ENCODE data around the gene MRPS6.
A peak's percentile ranks its signal among the peaks of the same experiment; 100 is the strongest.

MRPS6 gene

GRCh38 chr21:34073032-34073748 lies at the start of gene MRPS6, which contains the start of gene SLC5A3:
Gene MRPS6, plus strand, starts transcription at chr21:34073578. Its CDS starts 123 bp downstream, at chr21:34073701.
Gene SLC5A3, plus strand, starts transcription at chr21:34073578. Its CDS starts 21,621 bp downstream, at chr21:34095199.
- Histone ChIP-seq H3K4me3 (replicated peaks; ENCODE audit: low read depth, low read length) (peak within 1 kb of the TSS; percentile 88), H3K27me3 (replicated peaks; ENCODE audit: control insufficient read depth, insufficient read depth, low read length) (no peaks in the 10 kb centered on the region), H3K36me3 (ENCODE audit: control insufficient read depth, insufficient read depth, low read length) (peaks cover 2% of the 10 kb centered on the region)
- peak; percentile 88 for DNase-seq (ENCODE audit: extremely low read depth, insufficient read length)
- TF ChIP-seq CTCF (IDR thresholded peaks at IDR 0.05; ENCODE audit: insufficient read depth, low read length, poor library complexity, severe bottlenecking) = no peak

GRCh38 chr21:34023691-34024373 lies 49.5 kb upstream of the MRPS6 start:
- TF ChIP-seq CTCF (IDR thresholded peaks at IDR 0.05; ENCODE audit: insufficient read depth, low read length, poor library complexity, severe bottlenecking) = no peak
- no peak overlapping the region for H3K4me3 ChIP-seq (replicated peaks; ENCODE audit: low read depth, low read length)
- no peak for DNase-seq (ENCODE audit: extremely low read depth, insufficient read length)
- H3K27me3 ChIP-seq (replicated peaks; ENCODE audit: control insufficient read depth, insufficient read depth, low read length) = no peaks in the 10 kb centered on the region
- no peaks in the 10 kb centered on the region for H3K36me3 ChIP-seq (ENCODE audit: control insufficient read depth, insufficient read depth, low read length)

GRCh38 chr21:34024374-34024693 lies 49.0 kb upstream of the MRPS6 start:
- H3K27me3 ChIP-seq (replicated peaks; ENCODE audit: control insufficient read depth, insufficient read depth, low read length) = no peaks in the 10 kb centered on the region
- TF ChIP-seq CTCF (IDR thresholded peaks at IDR 0.05; ENCODE audit: insufficient read depth, low read length, poor library complexity, severe bottlenecking) = no peak
- no peak overlapping the region for H3K4me3 ChIP-seq (replicated peaks; ENCODE audit: low read depth, low read length)
- DNase-seq (ENCODE audit: extremely low read depth, insufficient read length) = no peak
- H3K36me3 ChIP-seq (ENCODE audit: control insufficient read depth, insufficient read depth, low read length) = no peaks in the 10 kb centered on the region

GRCh38 chr21:34027721-34028461 lies 45.5 kb upstream of the MRPS6 start:
- Histone ChIP-seq H3K4me3 (replicated peaks; ENCODE audit: low read depth, low read length) (no peak overlapping the region), H3K27me3 (replicated peaks; ENCODE audit: control insufficient read depth, insufficient read depth, low read length) (no peaks in the 10 kb centered on the region), H3K36me3 (ENCODE audit: control insufficient read depth, insufficient read depth, low read length) (no peaks in the 10 kb centered on the region)
- no peak for TF ChIP-seq CTCF (IDR thresholded peaks at IDR 0.05; ENCODE audit: insufficient read depth, low read length, poor library complexity, severe bottlenecking)
- DNase-seq (ENCODE audit: extremely low read depth, insufficient read length) = no peak

- TF ChIP-seq CTCF (IDR thresholded peaks at IDR 0.05; ENCODE audit: insufficient read depth, low read length, poor library complexity, severe bottlenecking) = no peak
- no peaks in the 10 kb centered on the region for H3K27me3 ChIP-seq (replicated peaks; ENCODE audit: control insufficient read depth, insufficient read depth, low read length)
- peak overlapping the region; percentile 28 for H3K4me3 ChIP-seq (replicated peaks; ENCODE audit: low read depth, low read length)
- DNase-seq (ENCODE audit: extremely low read depth, insufficient read length) = peak; percentile 68
- no peaks in the 10 kb centered on the region for H3K36me3 ChIP-seq (ENCODE audit: control insufficient read depth, insufficient read depth, low read length)
Observed at GRCh38 chr21:34029743-34030528, 43.4 kb upstream of the MRPS6 start.
